K562 (cell line): ENCODE data around the gene PTBP3. TPM values are rescaled to one million over a fixed set of nuclear protein-coding genes. Genes with fewer than 3 reads are reported as not detected.
A peak's percentile ranks its signal among the peaks of the same experiment; 100 is the strongest.

Source experiments
- ATAC-seq: fragments of 200-7000 bp; cut with Tn5 transposase; 3 replicates; pipeline ENCODE4 v1.9.1; 2020; ENCODE audit warnings: moderate library complexity
- BruUV-seq: library from RNA; stranded (reverse); fragments of 400-500 nt; replicated peaks from 2 replicates; lab custom pipeline; 2021; lab: Mats Ljungman, UMichigan
- CTCF ChIA-PET: fragments of 300-600 bp; formaldehyde crosslinking; extraction: SDS; loops from one replicate; lab custom pipeline; 2021; ENCODE audit warnings: low intra/inter-chr PET ratio; lab: Yijun Ruan, JAX
- POLR2A ChIA-PET: fragments of 300-600, 350-650 bp; sonication (Branson Sonifier 250); formaldehyde crosslinking; extraction: SDS; loops from one replicate; lab custom pipeline; 2021; ENCODE audit warnings: antibody characterized with exemption, inconsistent platforms; lab: Yijun Ruan, JAX
- DNase-seq, 4 experiments: peaks; one replicate each; pipeline versions ENCODE4 v3.0.0 to v3.0.0-alpha.2; 2011 to 2018; ENCODE audit warnings: low spot score in 3 of 4, mixed read lengths in 3 of 4; ENCODE audit errors: extremely low read depth in 1 of 4
- FAIRE-seq: peaks from 2 replicates; lab custom pipeline; 2011; peaks lifted over from hg19 to GRCh38; lab: Jason Lieb, UNC
- H2AFZ ChIP-seq: 2 replicates; pipeline ENCODE4 v1.6.0; 2011; ENCODE audit warnings: low read depth, low read length, control low read depth, inconsistent platforms
- H3K27ac ChIP-seq: fragments of 200-600 bp; 3 replicates; pipeline ENCODE4 v1.8.0; 2011; ENCODE audit warnings: low read depth, mild to moderate bottlenecking, control low read depth, inconsistent platforms, low read length, moderate library complexity, mixed read lengths; ENCODE audit errors: extremely low read depth
- H3K27me3 ChIP-seq, 2 experiments: fragments of 300-600 bp in 1 of 2; 2 replicates in 1 of 2; 3 replicates in 1 of 2; pipeline versions ENCODE4 v1.6.0 to v1.8.0; 2011; ENCODE audit warnings: inconsistent platforms in 2 of 2, low read length in 2 of 2, mild to moderate bottlenecking in 1 of 2, mixed read lengths in 1 of 2, moderate library complexity in 1 of 2; ENCODE audit not compliant: control insufficient read depth in 2 of 2, insufficient read depth in 2 of 2
- H3K36me3 ChIP-seq: fragments of 300-600 bp; 3 replicates; pipeline ENCODE4 v1.8.0; 2011; ENCODE audit warnings: mild to moderate bottlenecking, low read length, inconsistent platforms; ENCODE audit not compliant: control insufficient read depth, insufficient read depth
- H3K4me1 ChIP-seq, 2 experiments: fragments of 200-600 bp in 1 of 2; replicated peaks in 1 of 2; 2 replicates in 1 of 2; 3 replicates in 1 of 2; pipeline versions ENCODE4 v1.5.1 to v1.8.0; 2011; ENCODE audit warnings: inconsistent platforms in 2 of 2, low read length in 2 of 2, mild to moderate bottlenecking in 1 of 2, mixed read lengths in 1 of 2, moderate library complexity in 1 of 2; ENCODE audit not compliant: control insufficient read depth in 2 of 2, insufficient read depth in 2 of 2
- H3K4me2 ChIP-seq: 2 replicates; pipeline ENCODE4 v1.6.1; 2011; ENCODE audit warnings: low read length, control low read depth, inconsistent platforms, mixed read lengths; ENCODE audit not compliant: insufficient read depth
- H3K4me3 ChIP-seq: fragments of 200-600 bp; sonication (generic), shearing (Covaris generic); 2 replicates; pipeline ENCODE4 v1.5.1; 2016; ENCODE audit warnings: control low read depth, inconsistent platforms
- H3K79me2 ChIP-seq: fragments of 200-600 bp; 3 replicates; pipeline ENCODE4 v1.8.0; 2011; ENCODE audit warnings: low read length, inconsistent platforms; ENCODE audit not compliant: control insufficient read depth, insufficient read depth
- H3K9ac ChIP-seq, 2 experiments: 2 replicates each; pipeline versions ENCODE4 v1.6.0 to v1.6.1; 2011; ENCODE audit warnings: low read depth in 2 of 2, low read length in 2 of 2, control low read depth in 1 of 2, inconsistent platforms in 1 of 2, mild to moderate bottlenecking in 1 of 2, mixed read lengths in 1 of 2; ENCODE audit not compliant: insufficient read depth in 1 of 2
- H3K9me1 ChIP-seq: one replicate; pipeline ENCODE4 v1.6.0; 2011; ENCODE audit warnings: inconsistent platforms, mild to moderate bottlenecking, low read length, moderate library complexity; ENCODE audit not compliant: control insufficient read depth, insufficient read depth
- H3K9me3 ChIP-seq: replicated peaks from 2 replicates; pipeline ENCODE4 v1.5.1; 2011; ENCODE audit warnings: low read depth, low read length, inconsistent platforms; ENCODE audit not compliant: control insufficient read depth, insufficient read depth
- H4K20me1 ChIP-seq: replicated peaks from 2 replicates; pipeline ENCODE4 v1.6.1; 2011; ENCODE audit warnings: low read length, inconsistent platforms, mixed read lengths; ENCODE audit not compliant: control insufficient read depth, insufficient read depth
- CBX1 ChIP-seq: sonication (generic); IDR thresholded peaks from 2 replicates; pipeline ENCODE4 v1.6.1; 2016; ENCODE audit warnings: antibody characterized with exemption, low read depth, mild to moderate bottlenecking
- CXXC5 ChIP-seq: fragments of 250-450 bp; sonication (Bioruptor Pico); IDR thresholded peaks from 2 replicates; pipeline ENCODE4 v1.8.0; 2022; ENCODE audit warnings: inconsistent platforms, mild to moderate bottlenecking, moderate library complexity
- PRPF4 ChIP-seq: fragments of 200-400 bp; formaldehyde crosslinking; IDR thresholded peaks from one replicate; pipeline ENCODE4 v1.6.1; 2017; ENCODE audit warnings: low read length, low read depth, mild to moderate bottlenecking; ENCODE audit not compliant: insufficient read depth, poor library complexity, severe bottlenecking
- SAFB2 ChIP-seq: fragments of 200-400 bp; formaldehyde crosslinking; IDR thresholded peaks from 2 replicates; pipeline ENCODE4 v1.6.1; 2018; ENCODE audit warnings: borderline replicate concordance, low read length, low read depth, moderate library complexity; ENCODE audit not compliant: severe bottlenecking
- STAT5B ChIP-seq: fragments of 250-450 bp; sonication (Bioruptor Pico); IDR thresholded peaks from 2 replicates; pipeline ENCODE4 v1.8.0; 2021; ENCODE audit warnings: mild to moderate bottlenecking, inconsistent platforms
- ZNF175 ChIP-seq: fragments of 200-800 bp; sonication (Bioruptor generic); IDR thresholded peaks from 2 replicates; pipeline ENCODE4 v1.6.1; 2016; ENCODE audit warnings: low read depth, mild to moderate bottlenecking, missing genetic modification characterization, missing compliant biosample characterization
- ZNF507 ChIP-seq: conservative IDR thresholded peaks from 2 replicates; pipeline ENCODE4 v1.6.1; 2017; ENCODE audit warnings: missing genetic modification characterization, missing compliant biosample characterization
- ZNF668 ChIP-seq: fragments of 250-450 bp; sonication (Bioruptor Pico); IDR thresholded peaks from 2 replicates; pipeline ENCODE4 v1.8.0; 2022; ENCODE audit warnings: mild to moderate bottlenecking, inconsistent platforms
- ZNF76 ChIP-seq: fragments of 250-450 bp; sonication (Bioruptor Pico); IDR thresholded peaks from 2 replicates; pipeline ENCODE4 v1.4.0; 2020; ENCODE audit warnings: mild to moderate bottlenecking, moderate library complexity, borderline replicate concordance
- ZSCAN29 ChIP-seq: fragments of 450-650 bp; IDR thresholded peaks from 2 replicates; pipeline ENCODE4 v1.6.1; 2017
- WGBS: fragments of 100-300 bp; shearing (Covaris generic); methylation state at CpG from one replicate; pipeline ENCODE4 v1.1.6; 2016; ENCODE audit warnings: low coverage, mixed read lengths; ENCODE audit not compliant: insufficient coverage; ENCODE audit errors: missing lambda C conversion rate; 5-methylcytosine and 5-hydroxymethylcytosine counted together
- in situ Hi-C: fragments of 300-500 bp; cut with MboI; formaldehyde crosslinking; loops from 4 replicates; pipeline ENCODE4 v1.15.0; 2018; ENCODE audit warnings: inconsistent platforms, mixed read lengths
- intact Hi-C: fragments of 100-400 bp; cut with micrococcal nuclease; formaldehyde crosslinking; loops from 2 replicates; pipeline ENCODE4 v1.14.2; 2022
- polyA plus RNA-seq, 8 experiments: library from polyadenylated mRNA; depleted of rRNA in 4 of 8; stranded (reverse) in 5 of 8; unstranded in 3 of 8; fragments of >200 nt; fragmentation: Nextera tagmentation in 2 of 8; fragmentation: Illumina TruSeq in 1 of 8; extraction: Ambion mirVana in 2 of 8; extraction: Trizol in 1 of 8; gene quantifications; 2 replicates each; pipeline versions ENCODE4 v1.2.1 to v1.2.3, GENCODE V29; 2011 to 2014; ENCODE audit warnings: inconsistent platforms in 1 of 8, missing spikeins in 1 of 8
- total RNA-seq, 7 experiments: library from RNA; depleted of rRNA in 6 of 7; stranded (reverse); fragments of >200 nt in 6 of 7; fragmentation: Illumina TruSeq in 2 of 7; extraction: Trizol in 2 of 7; gene quantifications; 2 replicates each; pipeline versions ENCODE4 v1.2.1 to v1.2.3, GENCODE V29; 2011 to 2021; ENCODE audit warnings: low replicate concordance in 1 of 7
- TF ChIP-seq, protein P1 (sequence below), 2 experiments: fragments of 450-650 bp; formaldehyde crosslinking in 1 of 2; IDR thresholded peaks; 2 replicates each; pipeline versions ENCODE4 v1.4.0 to v1.6.1; 2014 to 2020; ENCODE audit warnings: mild to moderate bottlenecking in 2 of 2, borderline replicate concordance in 1 of 2, low read depth in 1 of 2
- TF ChIP-seq, protein P2 (sequence below), 2 experiments: fragments of 450-650 bp; conservative IDR thresholded peaks; 2 replicates each; pipeline ENCODE4 v1.6.1; 2017; ENCODE audit warnings: mild to moderate bottlenecking in 2 of 2, moderate library complexity in 2 of 2

The PTBP3 gene
- total and polyA plus RNA-seq, 9 of the 15 experiments (the other 6 are each of a cell fraction or from before 2014, with no cell fraction given), result 22.4 to 132 (median 68.0) TPM

- POLR2A ChIA-PET, result interaction anchor here (0.5 to 1.4 kb wide), 5 partner anchors 26 to 785 kb away, joined by 3 to 4 read pairs (median 3); no protein-coding TSS in a partner anchor
- in situ Hi-C loops, result no loop called here
- Histone ChIP-seq H2AFZ (peak overlapping the region; percentile 60), H3K9me1 (peaks cover 3% of the 10 kb centered on the region), H4K20me1 (no peaks in the 10 kb centered on the region), H3K27me3 (no peaks in the 10 kb centered on the region), H3K4me1 (peaks cover 11 to 22% of the 10 kb centered on the region in 2 experiments), H3K36me3 (no peaks in the 10 kb centered on the region), H3K27ac (peak overlapping the region; percentile 93), H3K9me3 (no peaks in the 10 kb centered on the region), H3K9ac (peak overlapping the region; percentile 14 to 82; a peak in 2 of 4 replicates), H3K4me3 (peak overlapping the region; percentile 80), H3K4me2 (peak overlapping the region; percentile 83), H3K79me2 (peaks cover 50% of the 10 kb centered on the region)
- BruUV-seq, result no TSS peak
- DNase-seq (peak in 1 of 4 experiments; percentile 53), ATAC-seq (peak; percentile 18), FAIRE-seq (peak; percentile 82)
- WGBS, result 7% methylated on average over 2 of the region's 2 CpGs
- CTCF ChIA-PET, result interaction anchor here (0.6 kb wide), 1 partner anchor 548 kb away, joined by 3 read pairs; no protein-coding TSS in a partner anchor
- intact Hi-C loops, result loop anchor here (5.0 to 10.0 kb wide), 3 partner anchors 62 to 418 kb away; no protein-coding TSS in a partner anchor
- TF ChIP-seq ZNF668 (CRISPR knock-in tag) (0 out of 2 replicates have a peak, but pooled peaks have one; percentile 33), CXXC5 (no peak; the same call in 1 of the 2 replicates), ZNF507 (tag) (no peak), ZNF175 (CRISPR knock-in tag) (no peak), STAT5B (CRISPR knock-in tag) (no peak), SAFB2 (no peak), ZNF76 (CRISPR knock-in tag) (no peak), CBX1 (no peak), PRPF4 (no peak), ZSCAN29 (no peak)
- TF ChIP-seq, protein P1, sequence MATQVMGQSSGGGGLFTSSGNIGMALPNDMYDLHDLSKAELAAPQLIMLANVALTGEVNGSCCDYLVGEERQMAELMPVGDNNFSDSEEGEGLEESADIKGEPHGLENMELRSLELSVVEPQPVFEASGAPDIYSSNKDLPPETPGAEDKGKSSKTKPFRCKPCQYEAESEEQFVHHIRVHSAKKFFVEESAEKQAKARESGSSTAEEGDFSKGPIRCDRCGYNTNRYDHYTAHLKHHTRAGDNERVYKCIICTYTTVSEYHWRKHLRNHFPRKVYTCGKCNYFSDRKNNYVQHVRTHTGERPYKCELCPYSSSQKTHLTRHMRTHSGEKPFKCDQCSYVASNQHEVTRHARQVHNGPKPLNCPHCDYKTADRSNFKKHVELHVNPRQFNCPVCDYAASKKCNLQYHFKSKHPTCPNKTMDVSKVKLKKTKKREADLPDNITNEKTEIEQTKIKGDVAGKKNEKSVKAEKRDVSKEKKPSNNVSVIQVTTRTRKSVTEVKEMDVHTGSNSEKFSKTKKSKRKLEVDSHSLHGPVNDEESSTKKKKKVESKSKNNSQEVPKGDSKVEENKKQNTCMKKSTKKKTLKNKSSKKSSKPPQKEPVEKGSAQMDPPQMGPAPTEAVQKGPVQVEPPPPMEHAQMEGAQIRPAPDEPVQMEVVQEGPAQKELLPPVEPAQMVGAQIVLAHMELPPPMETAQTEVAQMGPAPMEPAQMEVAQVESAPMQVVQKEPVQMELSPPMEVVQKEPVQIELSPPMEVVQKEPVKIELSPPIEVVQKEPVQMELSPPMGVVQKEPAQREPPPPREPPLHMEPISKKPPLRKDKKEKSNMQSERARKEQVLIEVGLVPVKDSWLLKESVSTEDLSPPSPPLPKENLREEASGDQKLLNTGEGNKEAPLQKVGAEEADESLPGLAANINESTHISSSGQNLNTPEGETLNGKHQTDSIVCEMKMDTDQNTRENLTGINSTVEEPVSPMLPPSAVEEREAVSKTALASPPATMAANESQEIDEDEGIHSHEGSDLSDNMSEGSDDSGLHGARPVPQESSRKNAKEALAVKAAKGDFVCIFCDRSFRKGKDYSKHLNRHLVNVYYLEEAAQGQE (IDR thresholded peaks at IDR 0.05; ENCODE audit: borderline replicate concordance), result peak; percentile 5; the same call in 1 of the 2 replicates
- TF ChIP-seq, protein P1 (CRISPR knock-in tag; IDR thresholded peaks at IDR 0.05; ENCODE audit: low read depth), result no peak
- TF ChIP-seq, protein P2, sequence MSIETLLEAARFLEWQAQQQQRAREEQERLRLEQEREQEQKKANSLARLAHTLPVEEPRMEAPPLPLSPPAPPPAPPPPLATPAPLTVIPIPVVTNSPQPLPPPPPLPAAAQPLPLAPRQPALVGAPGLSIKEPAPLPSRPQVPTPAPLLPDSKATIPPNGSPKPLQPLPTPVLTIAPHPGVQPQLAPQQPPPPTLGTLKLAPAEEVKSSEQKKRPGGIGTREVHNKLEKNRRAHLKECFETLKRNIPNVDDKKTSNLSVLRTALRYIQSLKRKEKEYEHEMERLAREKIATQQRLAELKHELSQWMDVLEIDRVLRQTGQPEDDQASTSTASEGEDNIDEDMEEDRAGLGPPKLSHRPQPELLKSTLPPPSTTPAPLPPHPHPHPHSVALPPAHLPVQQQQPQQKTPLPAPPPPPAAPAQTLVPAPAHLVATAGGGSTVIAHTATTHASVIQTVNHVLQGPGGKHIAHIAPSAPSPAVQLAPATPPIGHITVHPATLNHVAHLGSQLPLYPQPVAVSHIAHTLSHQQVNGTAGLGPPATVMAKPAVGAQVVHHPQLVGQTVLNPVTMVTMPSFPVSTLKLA (conservative IDR thresholded peaks at IDR 0.05), result peak in 1 of 2 experiments; percentile 56; a peak in 2 of 4 replicates
Observed at GRCh38 chr9:112377087-112377486, 43.7 kb upstream of the PTBP3 start.
